MCF 10A (cell line): ENCODE results near the gene CSTB. TPM values are rescaled to one million over a fixed set of nuclear protein-coding genes. Genes with fewer than 3 reads are reported as not detected.

Source experiments
- BruUV-seq: library from RNA; stranded (reverse); fragments of 400-500 nt; replicated peaks from 2 replicates; lab custom pipeline; 2021; lab: Mats Ljungman, UMichigan
- CTCF ChIA-PET: fragments of 300-600 bp; sonication (Branson Sonifier 250); formaldehyde crosslinking; extraction: SDS; loops from one replicate; lab custom pipeline; 2021; ENCODE audit warnings: antibody characterized with exemption, inconsistent platforms; lab: Yijun Ruan, JAX
- POLR2A ChIA-PET: fragments of 300-600, 350-650 bp; sonication (Branson Sonifier 250); formaldehyde crosslinking; extraction: SDS; loops from one replicate; lab custom pipeline; 2020; ENCODE audit warnings: antibody characterized with exemption, inconsistent platforms; lab: Yijun Ruan, JAX
- DNase-seq: peaks from one replicate; pipeline ENCODE4 v3.0.0-alpha.2; 2018; ENCODE audit not compliant: unreplicated experiment
- H3K27ac Mint-ChIP-seq: one replicate; pipeline ENCODE4 v1.8.0; 2022; ENCODE audit warnings: mild to moderate bottlenecking, low read depth, mixed read lengths; ENCODE audit not compliant: unreplicated experiment
- H3K27me3 Mint-ChIP-seq: one replicate; pipeline ENCODE4 v1.8.0; 2022; ENCODE audit warnings: mixed read lengths; ENCODE audit not compliant: insufficient read depth, unreplicated experiment
- H3K36me3 Mint-ChIP-seq: one replicate; pipeline ENCODE4 v1.8.0; 2022; ENCODE audit warnings: mild to moderate bottlenecking, moderate library complexity, mixed read lengths; ENCODE audit not compliant: insufficient read depth, unreplicated experiment
- H3K4me1 Mint-ChIP-seq: one replicate; pipeline ENCODE4 v1.8.0; 2022; ENCODE audit warnings: mixed read lengths; ENCODE audit not compliant: insufficient read depth, unreplicated experiment
- H3K4me3 Mint-ChIP-seq: one replicate; pipeline ENCODE4 v1.8.0; 2022; ENCODE audit warnings: mild to moderate bottlenecking, moderate library complexity, mixed read lengths; ENCODE audit not compliant: unreplicated experiment
- H3K9me3 Mint-ChIP-seq: one replicate; pipeline ENCODE4 v1.8.0; 2022; ENCODE audit warnings: mixed read lengths; ENCODE audit not compliant: unreplicated experiment
- CTCF ChIP-seq: fragments of 200-600 bp; IDR thresholded peaks from one replicate; pipeline ENCODE4 v1.8.0; 2022; ENCODE audit warnings: antibody characterized with exemption, mild to moderate bottlenecking; ENCODE audit not compliant: unreplicated experiment
- intact Hi-C: fragments of 100-400 bp; cut with micrococcal nuclease; formaldehyde crosslinking; loops from 2 replicates; pipeline ENCODE4 v1.14.1; 2022
- total RNA-seq: library from RNA; stranded (reverse); gene quantifications from 2 replicates; pipeline ENCODE4 v1.2.3, GENCODE V29; 2022

The CSTB gene
- total RNA-seq, 1 experiment from 2014 or later = 60.5 TPM

GRCh38 chr21:43805275-43805800, 29.2 kb upstream of the CSTB start:
- no peak for DNase-seq
- no peak overlapping the region for H3K27ac Mint-ChIP-seq
- no peak for TF ChIP-seq CTCF
- ChIA-PET CTCF (interaction anchor here (0.9 to 1.6 kb wide), 3 partner anchors 11 to 170 kb away, joined by 3 to 5 read pairs (median 3); no protein-coding TSS in a partner anchor), POLR2A (interaction anchor here (1.0 kb wide), 1 partner anchor 58 kb away, joined by 4 read pairs; no protein-coding TSS in a partner anchor)
- no peak overlapping the region for H3K4me3 Mint-ChIP-seq
- no peaks in the 10 kb centered on the region for H3K27me3 Mint-ChIP-seq
- no TSS peak for BruUV-seq
- peaks cover 37% of the 10 kb centered on the region for H3K36me3 Mint-ChIP-seq
- intact Hi-C loops = no loop called here
- peaks cover 4% of the 10 kb centered on the region for H3K4me1 Mint-ChIP-seq
- H3K9me3 Mint-ChIP-seq = no peaks in the 10 kb centered on the region

- no peak overlapping the region for H3K4me3 Mint-ChIP-seq
- intact Hi-C loops = no loop called here
- H3K9me3 Mint-ChIP-seq = no peaks in the 10 kb centered on the region
- TF ChIP-seq CTCF = no peak
- CTCF ChIA-PET = interaction anchor here (1.3 kb wide), 1 partner anchor 14 kb away, joined by 3 read pairs; the partner anchor contains the start of gene RRP1
- POLR2A ChIA-PET = interaction anchor here (0.6 kb wide), 1 partner anchor 15 kb away, joined by 3 read pairs; no protein-coding TSS in a partner anchor
- no peaks in the 10 kb centered on the region for H3K27me3 Mint-ChIP-seq
- no peak for DNase-seq
- H3K36me3 Mint-ChIP-seq = peaks cover 41% of the 10 kb centered on the region
- TSS peak; percentile 27 for BruUV-seq
- H3K4me1 Mint-ChIP-seq = peaks cover 4% of the 10 kb centered on the region
- H3K27ac Mint-ChIP-seq = no peak overlapping the region
Measured at GRCh38 chr21:43803558-43804300, 27.6 kb upstream of the CSTB start.

- Mint-ChIP-seq H3K4me1 (peaks cover 4% of the 10 kb centered on the region), H3K4me3 (no peak overlapping the region), H3K9me3 (no peaks in the 10 kb centered on the region), H3K27ac (no peak overlapping the region), H3K36me3 (peaks cover 50% of the 10 kb centered on the region), H3K27me3 (no peaks in the 10 kb centered on the region)
- ChIA-PET POLR2A (no interaction called here), CTCF (interaction anchor here (0.6 to 1.3 kb wide), 2 partner anchors 9 to 13 kb away, joined by 3 read pairs; partner anchors contain the start of gene RRP1)
- TF ChIP-seq CTCF = no peak
- no TSS peak for BruUV-seq
- no peak for DNase-seq
- intact Hi-C loops = no loop called here
Measured at GRCh38 chr21:43802713-43803313, 26.7 kb upstream of the CSTB start.
